Fibroblast of mammary gland (primary cell): ENCODE measurements around the gene SWT1.
"Not testable (repeated sequence)": the region's sequence is repeated elsewhere in the genome, so short reads cannot be mapped to it uniquely, and the experiment has no call there.

Source experiments
- DNase-seq: peaks from one replicate; pipeline ENCODE4 v3.0.0-alpha.2; 2010; ENCODE audit warnings: low read depth
- H3K4me3 ChIP-seq: 2 replicates; pipeline ENCODE4 v1.5.1; 2011; ENCODE audit warnings: low read depth, mild to moderate bottlenecking, low read length, moderate library complexity; ENCODE audit not compliant: control insufficient read depth
- CTCF ChIP-seq: conservative IDR thresholded peaks from 2 replicates; pipeline ENCODE4 v1.5.1; 2011; ENCODE audit warnings: low read depth, low read length, inconsistent platforms; ENCODE audit not compliant: control insufficient read depth, insufficient read depth

The SWT1 gene

DNA sequence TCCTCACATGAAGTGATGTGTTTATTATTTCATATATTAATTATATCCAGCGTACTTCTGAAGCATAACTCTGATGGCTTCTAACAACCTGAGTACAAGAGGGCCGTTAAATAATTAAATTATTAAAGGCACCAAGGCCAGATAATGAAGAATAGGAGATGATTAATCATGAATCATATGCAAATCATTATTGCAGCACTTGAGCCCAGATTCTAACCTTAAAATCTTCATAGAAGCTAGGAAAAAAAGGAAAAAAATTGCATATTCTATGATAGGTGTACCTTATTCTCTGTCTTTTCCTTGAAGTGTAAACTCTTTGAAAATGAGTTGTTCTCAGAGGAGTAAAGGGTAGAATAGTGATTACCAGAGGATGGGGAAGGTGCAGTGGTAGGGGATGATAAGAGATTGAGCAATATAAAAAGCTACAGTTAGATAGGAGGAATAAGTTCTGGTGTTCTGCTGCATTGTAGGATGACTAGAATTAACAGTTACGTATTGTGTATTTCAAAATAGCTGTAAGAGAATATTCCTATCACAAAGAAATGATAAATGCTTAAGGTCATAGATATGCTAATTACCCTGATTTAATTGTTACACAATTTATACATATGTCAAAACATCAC is 51.1 kb downstream of the SWT1 start:
- TF ChIP-seq CTCF: no peak
- peak; percentile 18 for DNase-seq

DNA sequence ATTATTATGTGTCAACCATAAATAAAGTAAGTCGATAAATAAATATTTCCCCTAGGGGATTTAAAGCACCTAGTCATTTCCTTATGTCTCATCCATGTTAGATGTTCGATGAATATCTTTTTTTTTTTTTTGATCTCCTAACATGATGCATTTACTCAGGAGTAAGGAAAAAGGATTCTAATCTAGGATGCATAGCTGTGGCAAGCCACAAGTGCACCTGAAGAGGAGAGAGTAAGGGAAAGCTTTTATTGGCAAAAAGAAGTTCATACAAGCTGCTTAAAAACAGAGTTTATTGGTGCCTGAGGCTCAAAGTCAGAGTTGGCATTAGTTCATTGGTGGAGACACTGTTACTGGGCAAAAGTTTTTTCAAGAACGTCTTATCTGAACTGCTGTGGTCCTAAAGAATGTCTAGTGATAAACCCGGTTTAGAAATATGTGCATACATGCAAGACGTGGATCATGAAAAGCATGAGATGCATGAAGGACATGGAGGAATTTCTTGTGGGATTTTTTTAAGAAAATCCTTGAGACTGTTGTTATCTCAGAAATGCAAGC is 51.7 kb downstream of the SWT1 start:
- no peak overlapping the region for H3K4me3 ChIP-seq
- DNase-seq: no peak

More for the DNA sequence above, 51.1 kb downstream of the SWT1 start:
- H3K4me3 ChIP-seq: no peak overlapping the region

DNA sequence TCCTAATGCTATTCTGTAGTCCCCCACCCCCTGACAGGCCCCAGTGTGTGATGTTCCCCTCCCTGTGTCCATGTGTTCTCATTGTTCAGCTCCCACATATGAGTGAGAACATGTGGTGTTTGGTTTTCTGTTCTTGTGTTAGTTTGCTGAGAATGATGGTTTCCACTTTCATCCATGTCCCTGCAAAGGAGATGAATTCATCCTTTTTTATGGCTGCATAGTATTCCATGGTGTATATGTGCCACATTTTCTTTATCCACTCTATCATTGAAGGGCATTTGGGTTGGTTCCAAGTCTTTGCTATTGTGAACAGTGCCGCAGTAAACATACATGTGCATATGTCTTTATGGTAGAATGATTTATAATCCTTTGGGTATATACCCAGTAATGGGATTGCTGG is 52.4 kb downstream of the SWT1 start:
- DNase-seq, H3K4me3 ChIP-seq: not testable (repeated sequence)

More for the DNA sequence above, 51.7 kb downstream of the SWT1 start:
- TF ChIP-seq CTCF: no peak

DNA sequence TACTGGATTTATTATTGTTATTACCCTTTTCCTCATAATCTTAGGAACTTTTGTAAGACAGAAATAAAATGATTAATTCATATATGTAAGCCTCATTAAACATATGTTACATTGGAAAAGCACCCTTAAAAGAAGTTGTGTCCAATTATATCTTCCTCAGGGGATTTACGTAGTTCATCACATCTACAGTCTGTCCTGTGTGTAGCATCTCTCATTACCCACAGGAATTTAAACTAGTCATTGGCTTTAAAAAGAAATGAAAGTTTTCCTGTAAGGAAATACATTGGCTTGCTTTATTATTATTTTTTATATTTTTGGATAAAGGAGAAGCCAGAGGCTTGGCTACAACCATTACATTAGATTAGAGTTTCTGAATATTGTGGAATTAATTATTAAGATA is 56.1 kb downstream of the SWT1 start:
- peak; percentile 10 for DNase-seq
- no peak overlapping the region for H3K4me3 ChIP-seq
- TF ChIP-seq CTCF: no peak

- no peak for TF ChIP-seq CTCF
- DNase-seq: peak; percentile 8
Observed at GRCh38 chr1:185215911-185216310, 58.9 kb downstream of the SWT1 start.

GRCh38 chr1:185224132-185224531 is 67.2 kb downstream of the SWT1 start:
- DNase-seq: no peak
- no peak for TF ChIP-seq CTCF
- H3K4me3 ChIP-seq: no peak overlapping the region

More at GRCh38 chr1:185215911-185216310, 58.9 kb downstream of the SWT1 start:
- H3K4me3 ChIP-seq: no peak overlapping the region

- DNase-seq: no peak
- H3K4me3 ChIP-seq: no peak overlapping the region
- no peak for TF ChIP-seq CTCF
Observed at GRCh38 chr1:185227161-185227560, 70.2 kb downstream of the SWT1 start.
